GM18873 (cell line): ENCODE measurements around the gene TSPAN13.

ENCODE experiments used
- ATAC-seq: cut with Tn5 transposase; IDR thresholded peaks from one replicate; pipeline ENCODE4 v1.9.1; 2021; ENCODE audit warnings: mild to moderate bottlenecking, moderate library complexity, moderate number of reproducible peaks; ENCODE audit not compliant: unreplicated experiment, low FRiP score

Gene TSPAN13

DNA sequence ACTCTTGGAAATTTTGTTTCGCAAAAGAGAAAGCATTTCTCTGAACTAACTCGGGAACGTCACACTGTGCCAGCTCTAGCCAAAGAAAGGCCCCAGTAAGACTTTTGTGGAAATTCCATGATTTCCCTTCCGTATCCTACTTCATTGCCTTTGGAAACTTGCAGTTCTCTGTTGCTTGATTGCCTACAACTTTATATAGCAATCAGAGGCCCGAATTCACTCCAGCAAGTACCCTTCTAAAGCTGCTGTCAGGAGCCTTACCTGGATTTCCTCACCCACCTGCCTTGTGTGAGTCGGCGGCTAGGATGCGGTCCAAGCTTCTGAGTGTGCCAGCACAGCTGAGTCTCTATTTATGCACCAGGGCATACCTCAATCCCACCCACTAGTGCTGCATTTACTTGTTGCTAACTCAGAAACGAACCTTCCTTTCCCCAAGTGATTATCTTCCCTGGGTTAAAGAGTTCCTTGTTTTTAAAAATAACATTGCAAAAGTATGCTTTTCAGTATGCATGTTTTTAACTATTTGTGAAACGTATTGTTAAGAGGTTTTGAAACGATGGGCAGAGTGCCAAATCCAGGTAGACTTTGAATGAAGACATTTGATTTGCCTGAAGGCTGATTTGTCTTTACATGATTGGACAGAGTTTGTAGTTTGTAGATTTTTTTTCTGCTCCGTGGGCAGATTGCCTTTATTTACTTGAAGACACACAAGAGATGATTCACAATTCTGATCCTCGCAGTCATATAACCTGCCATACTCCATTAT is 51.3 kb downstream of the TSPAN13 start, which contains the start of gene AGR2:
Gene AGR2 (minus strand): TSS at position 326 of the 766 bp plus-strand sequence. CDS start 3,203 bp downstream, outside the sequence.
- no peak for ATAC-seq

DNA sequence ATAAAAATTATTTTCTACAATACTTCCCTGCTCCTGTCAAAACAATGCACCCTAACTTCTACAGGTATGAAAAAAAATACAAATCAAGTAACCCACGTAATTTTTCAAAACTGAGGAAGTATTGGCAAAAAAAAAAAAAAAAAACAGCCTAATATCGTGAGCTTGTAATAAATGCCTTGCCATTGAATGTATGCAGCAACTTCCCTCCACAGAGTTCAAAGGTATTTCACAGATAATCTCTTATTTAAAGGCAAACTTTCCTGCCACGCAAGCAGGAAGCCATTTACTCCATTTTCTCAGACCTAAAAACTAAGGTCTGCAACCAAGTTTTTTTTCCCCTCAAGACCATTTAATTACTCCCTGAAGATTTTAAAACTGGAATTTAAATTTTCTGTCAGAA is 51.9 kb downstream of the TSPAN13 start:
- ATAC-seq = no peak

- no peak for ATAC-seq
Observed at GRCh38 chr7:16810112-16810511, 56.6 kb downstream of the TSPAN13 start.

DNA sequence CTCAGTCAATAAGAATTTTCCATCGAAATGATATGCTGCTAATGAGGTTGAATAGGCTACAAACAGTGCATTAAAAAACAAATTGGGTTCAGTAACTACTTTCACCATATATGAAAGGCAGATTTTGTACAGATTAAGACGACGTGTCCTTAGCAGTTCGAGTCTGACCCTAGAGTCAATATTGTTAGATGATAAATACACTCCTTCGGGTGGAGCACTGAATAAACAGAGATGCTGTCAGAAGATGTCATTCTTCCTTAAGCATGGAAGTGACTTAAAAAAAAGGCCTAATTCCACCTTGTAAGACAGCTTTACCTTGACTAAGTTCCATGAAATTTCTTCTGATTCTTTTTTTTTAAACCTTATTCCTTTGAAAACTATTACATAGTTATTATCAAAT is 57.0 kb downstream of the TSPAN13 start:
- ATAC-seq = no peak

DNA sequence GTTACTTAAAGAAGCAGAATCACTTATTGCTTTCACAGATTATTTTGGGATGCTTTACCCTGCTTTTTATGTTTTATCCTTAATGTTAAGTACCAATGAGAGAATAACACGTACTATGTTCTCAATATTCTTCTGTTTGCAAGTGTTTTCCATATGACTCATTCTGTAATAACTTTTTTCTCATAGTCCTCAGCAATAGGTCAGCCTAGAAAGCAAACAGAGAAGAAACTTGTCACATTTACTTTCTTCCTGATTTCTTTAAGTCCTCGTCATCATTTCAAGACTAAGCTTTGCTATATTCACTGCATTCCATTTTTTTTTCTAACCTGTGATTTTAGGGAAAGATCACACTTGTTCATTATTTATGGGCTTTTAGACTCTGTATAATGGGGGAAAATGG is 58.0 kb downstream of the TSPAN13 start:
- ATAC-seq = no peak

DNA sequence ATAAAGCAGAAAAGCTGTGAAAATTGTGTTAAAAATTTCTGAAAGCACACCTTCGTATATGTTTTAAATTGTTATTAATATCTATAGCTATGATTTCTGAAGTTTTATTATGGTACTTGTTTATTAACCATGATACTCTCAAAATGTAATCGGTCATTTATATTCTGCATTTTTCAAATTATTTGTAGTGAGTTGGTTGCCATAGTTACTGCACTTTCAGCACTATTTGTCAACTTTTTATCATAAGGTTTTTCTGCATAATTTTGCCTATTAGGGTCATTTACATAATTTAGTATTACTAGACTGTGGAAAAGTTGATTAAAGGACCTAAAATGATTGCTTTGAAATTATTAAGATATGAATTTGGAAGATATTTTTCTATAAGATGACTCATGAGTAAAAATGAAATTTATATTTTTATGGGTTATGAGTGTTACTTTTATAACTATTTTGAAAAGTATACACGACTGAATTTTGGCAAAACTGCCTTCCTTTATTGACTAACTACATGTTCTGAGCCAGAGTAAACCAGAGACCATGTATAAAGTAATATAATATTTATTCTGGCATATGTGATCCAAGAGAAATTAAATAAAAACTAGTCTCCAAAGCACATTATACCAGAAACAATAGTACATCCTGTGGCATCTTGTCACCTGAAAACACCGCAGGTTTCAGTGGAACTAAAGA is 59.1 kb downstream of the TSPAN13 start:
- no peak for ATAC-seq

GRCh38 chr7:16813232-16813616 is 59.7 kb downstream of the TSPAN13 start:
- no peak for ATAC-seq

GRCh38 chr7:16815001-16815400 is 61.4 kb downstream of the TSPAN13 start:
- no peak for ATAC-seq

DNA sequence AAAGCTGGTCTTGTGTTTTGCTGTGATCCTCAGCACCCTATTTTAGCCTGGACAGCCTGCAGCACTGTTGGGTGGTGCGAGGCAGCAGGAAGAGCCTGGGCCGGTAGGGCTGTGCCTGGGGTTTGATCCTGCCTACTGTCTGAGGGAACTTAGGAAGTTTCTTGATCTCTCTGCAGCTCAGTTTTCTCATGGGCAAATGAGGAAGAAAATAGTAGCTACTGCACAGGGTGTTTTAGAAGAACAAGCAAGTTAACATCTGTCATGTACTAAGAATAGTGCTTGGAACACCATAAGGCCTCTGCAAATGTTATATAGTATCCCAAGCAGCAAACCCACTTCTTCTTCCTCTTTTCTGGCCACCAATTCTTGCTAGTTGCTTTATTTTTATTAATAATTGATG is 63.3 kb downstream of the TSPAN13 start:
- no peak for ATAC-seq

GRCh38 chr7:16817536-16817935 is 64.0 kb downstream of the TSPAN13 start:
- ATAC-seq = no peak

GRCh38 chr7:16818732-16819131 is 65.2 kb downstream of the TSPAN13 start:
- no peak for ATAC-seq

DNA sequence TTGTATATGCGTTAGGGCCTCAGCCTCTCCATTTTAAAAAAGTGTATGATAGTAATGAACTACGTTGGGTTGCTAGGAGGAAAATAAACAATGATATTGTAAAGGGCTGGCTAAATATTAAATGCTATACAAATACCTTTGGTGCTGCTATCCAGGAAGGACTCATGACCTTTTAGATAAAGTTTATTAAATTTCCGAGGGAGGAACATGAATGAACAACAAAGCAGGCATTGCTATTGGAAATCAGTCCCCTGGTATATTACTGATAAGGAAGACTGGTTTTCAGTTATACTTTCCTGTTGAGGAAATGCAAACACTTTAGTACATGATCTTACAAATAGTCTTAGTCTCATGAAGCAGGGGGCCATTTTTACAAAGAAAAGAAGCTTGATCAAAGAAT is 68.5 kb downstream of the TSPAN13 start:
- no peak for ATAC-seq

GRCh38 chr7:16826060-16826459 is 72.5 kb downstream of the TSPAN13 start:
- ATAC-seq = no peak

GRCh38 chr7:16833373-16833772 is 79.8 kb downstream of the TSPAN13 start:
- ATAC-seq = no peak
